Peyer's patch (tissue), 4 donors: ENCODE measurements around the gene GPR89B.
"Not testable (repeated sequence)": the region's sequence is repeated elsewhere in the genome, so short reads cannot be mapped to it uniquely, and the experiment has no call there.

ENCODE experiments used
- POLR2A ChIP-seq, 2 donors: fragments of 450-650 bp; IDR thresholded peaks; one replicate each; pipeline ENCODE4 v1.5.1; 2017; ENCODE audit warnings: antibody characterized with exemption in 2 of 2, mild to moderate bottlenecking in 2 of 2, moderate library complexity in 2 of 2
- TF ChIP-seq, protein P1 (sequence below), 6 experiments: fragments of 450-650 bp in 4 of 6; fragments of 200-600 bp in 2 of 6; sonication (generic) in 1 of 6; IDR thresholded peaks; one replicate each; pipeline ENCODE4 v1.5.1; 2017 to 2019; ENCODE audit warnings: antibody characterized with exemption in 6 of 6, mild to moderate bottlenecking in 3 of 6, moderate library complexity in 1 of 6

DNA sequence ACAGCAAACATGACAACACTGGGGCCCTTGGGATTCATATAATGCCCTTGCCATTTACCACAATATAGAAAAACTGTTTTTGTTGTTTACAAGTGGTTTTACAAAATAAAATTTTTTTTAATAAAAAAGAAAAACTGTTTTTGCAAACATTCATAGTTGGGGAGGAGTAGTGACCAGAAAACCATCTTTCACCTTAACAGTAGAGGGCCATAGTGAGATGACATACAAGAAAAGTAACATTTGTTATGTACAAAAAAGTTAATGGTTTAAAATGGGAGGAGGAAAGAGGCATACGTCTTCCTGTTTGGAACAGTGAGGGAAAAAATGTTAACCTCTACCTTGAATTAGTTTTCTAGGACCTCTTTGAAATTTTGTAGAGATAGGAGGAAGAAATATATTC lies 30.7 kb downstream of the GPR89B start:
- TF ChIP-seq, protein P1, sequence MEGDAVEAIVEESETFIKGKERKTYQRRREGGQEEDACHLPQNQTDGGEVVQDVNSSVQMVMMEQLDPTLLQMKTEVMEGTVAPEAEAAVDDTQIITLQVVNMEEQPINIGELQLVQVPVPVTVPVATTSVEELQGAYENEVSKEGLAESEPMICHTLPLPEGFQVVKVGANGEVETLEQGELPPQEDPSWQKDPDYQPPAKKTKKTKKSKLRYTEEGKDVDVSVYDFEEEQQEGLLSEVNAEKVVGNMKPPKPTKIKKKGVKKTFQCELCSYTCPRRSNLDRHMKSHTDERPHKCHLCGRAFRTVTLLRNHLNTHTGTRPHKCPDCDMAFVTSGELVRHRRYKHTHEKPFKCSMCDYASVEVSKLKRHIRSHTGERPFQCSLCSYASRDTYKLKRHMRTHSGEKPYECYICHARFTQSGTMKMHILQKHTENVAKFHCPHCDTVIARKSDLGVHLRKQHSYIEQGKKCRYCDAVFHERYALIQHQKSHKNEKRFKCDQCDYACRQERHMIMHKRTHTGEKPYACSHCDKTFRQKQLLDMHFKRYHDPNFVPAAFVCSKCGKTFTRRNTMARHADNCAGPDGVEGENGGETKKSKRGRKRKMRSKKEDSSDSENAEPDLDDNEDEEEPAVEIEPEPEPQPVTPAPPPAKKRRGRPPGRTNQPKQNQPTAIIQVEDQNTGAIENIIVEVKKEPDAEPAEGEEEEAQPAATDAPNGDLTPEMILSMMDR (IDR thresholded peaks at IDR 0.05), result not testable (repeated sequence)
- TF ChIP-seq POLR2A (IDR thresholded peaks at IDR 0.05), result not testable (repeated sequence)
